Cardiac muscle cell (in vitro differentiated cells and primary cell): ENCODE measurements around the gene HACD2. TPM values are rescaled to one million over a fixed set of nuclear protein-coding genes. Genes with fewer than 3 reads are reported as not detected.

ENCODE experiments used
- DNase-seq, 2 donors: peaks; one replicate each; pipeline versions ENCODE4 v3.0.0 to v3.0.0-alpha.2; 2010 to 2017; ENCODE audit warnings: low read depth in 1 of 2, low spot score in 1 of 2
- H3K27ac ChIP-seq: fragments of 200-600 bp; sonication (generic); 2 replicates; pipeline ENCODE4 v1.5.1; 2016
- H3K27me3 ChIP-seq: fragments of 200-600 bp; sonication (generic); 2 replicates; pipeline ENCODE4 v1.6.0; 2016; ENCODE audit warnings: control low read depth
- H3K36me3 ChIP-seq: fragments of 200-600 bp; sonication (generic); 2 replicates; pipeline ENCODE4 v1.5.1; 2016; ENCODE audit warnings: control low read depth
- H3K4me1 ChIP-seq: fragments of 200-600 bp; sonication (generic); 2 replicates; pipeline ENCODE4 v1.8.1; 2017; ENCODE audit warnings: low read depth, mild to moderate bottlenecking, mixed run types
- H3K4me3 ChIP-seq: fragments of 200-600 bp; sonication (generic); 2 replicates; pipeline ENCODE4 v1.5.1; 2016; ENCODE audit warnings: mild to moderate bottlenecking
- H3K9me3 ChIP-seq: fragments of 200-600 bp; sonication (generic); 2 replicates; pipeline ENCODE4 v1.5.1; 2017; ENCODE audit warnings: low read depth, mild to moderate bottlenecking, control low read depth
- polyA plus RNA-seq: library from polyadenylated mRNA; unstranded; fragments of >200 nt; fragmentation: Nextera tagmentation; extraction: Ambion mirVana; gene quantifications from 2 replicates; pipeline ENCODE4 v1.2.1, GENCODE V29; 2016
- total RNA-seq: library from RNA; depleted of rRNA; stranded (reverse); fragments of >200 nt; gene quantifications from 2 replicates; pipeline ENCODE4 v1.2.3, GENCODE V29; 2016
- TF ChIP-seq, protein P1 (sequence below): IDR thresholded peaks from 2 replicates; pipeline ENCODE4 v1.5.1; 2012; ENCODE audit warnings: low read depth, mild to moderate bottlenecking, low read length

The HACD2 gene
- total and polyA plus RNA-seq, 2 experiments from 2014 or later: 9.1 to 13.6 TPM

DNA sequence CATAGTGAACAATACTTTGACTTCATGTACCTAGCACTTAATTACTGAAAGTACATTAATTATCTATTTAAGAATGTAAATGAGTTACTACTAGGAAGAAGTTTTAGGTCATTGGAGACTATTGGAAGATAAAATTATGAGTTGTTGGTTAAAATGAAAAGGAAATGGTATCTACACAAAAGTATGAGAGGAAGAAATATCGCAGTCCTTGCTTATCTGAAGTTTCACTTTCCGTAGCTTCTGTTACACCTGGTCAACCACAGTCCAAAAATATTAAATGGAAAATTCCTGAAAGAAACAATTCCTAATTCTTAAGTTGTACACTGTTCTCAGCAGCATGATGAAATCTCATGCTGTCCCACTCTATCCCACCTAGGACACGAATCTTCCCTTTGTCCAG is 57.8 kb downstream of the HACD2 start:
- Histone ChIP-seq H3K27ac (no peak overlapping the region), H3K27me3 (no peaks in the 10 kb centered on the region), H3K4me3 (no peak overlapping the region), H3K9me3 (no peaks in the 10 kb centered on the region), H3K4me1 (peaks cover 36% of the 10 kb centered on the region), H3K36me3 (no peaks in the 10 kb centered on the region)
- DNase-seq: no peak
- TF ChIP-seq, protein P1, sequence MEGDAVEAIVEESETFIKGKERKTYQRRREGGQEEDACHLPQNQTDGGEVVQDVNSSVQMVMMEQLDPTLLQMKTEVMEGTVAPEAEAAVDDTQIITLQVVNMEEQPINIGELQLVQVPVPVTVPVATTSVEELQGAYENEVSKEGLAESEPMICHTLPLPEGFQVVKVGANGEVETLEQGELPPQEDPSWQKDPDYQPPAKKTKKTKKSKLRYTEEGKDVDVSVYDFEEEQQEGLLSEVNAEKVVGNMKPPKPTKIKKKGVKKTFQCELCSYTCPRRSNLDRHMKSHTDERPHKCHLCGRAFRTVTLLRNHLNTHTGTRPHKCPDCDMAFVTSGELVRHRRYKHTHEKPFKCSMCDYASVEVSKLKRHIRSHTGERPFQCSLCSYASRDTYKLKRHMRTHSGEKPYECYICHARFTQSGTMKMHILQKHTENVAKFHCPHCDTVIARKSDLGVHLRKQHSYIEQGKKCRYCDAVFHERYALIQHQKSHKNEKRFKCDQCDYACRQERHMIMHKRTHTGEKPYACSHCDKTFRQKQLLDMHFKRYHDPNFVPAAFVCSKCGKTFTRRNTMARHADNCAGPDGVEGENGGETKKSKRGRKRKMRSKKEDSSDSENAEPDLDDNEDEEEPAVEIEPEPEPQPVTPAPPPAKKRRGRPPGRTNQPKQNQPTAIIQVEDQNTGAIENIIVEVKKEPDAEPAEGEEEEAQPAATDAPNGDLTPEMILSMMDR: no peak

DNA sequence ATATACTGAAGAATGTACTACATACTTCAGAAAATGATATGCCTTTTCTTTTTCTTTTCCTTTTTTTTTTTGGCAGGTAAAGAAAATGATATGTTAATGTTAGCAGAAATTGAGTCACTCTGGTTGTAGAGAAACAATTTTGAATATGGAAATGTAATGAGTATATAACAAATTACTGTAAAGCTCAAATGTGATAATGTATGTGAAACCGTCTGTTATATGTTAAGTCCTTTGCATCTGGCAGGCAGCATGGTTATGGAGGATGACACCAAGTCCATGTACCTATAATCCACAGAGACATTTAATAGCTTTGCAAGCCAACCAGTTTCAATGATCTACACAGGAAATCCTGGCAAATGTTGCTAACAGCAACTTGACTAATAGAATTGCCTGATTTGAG is 58.4 kb downstream of the HACD2 start:
- no peak overlapping the region for H3K27ac ChIP-seq
- H3K4me1 ChIP-seq: peaks cover 42% of the 10 kb centered on the region
- H3K36me3 ChIP-seq: no peaks in the 10 kb centered on the region
- TF ChIP-seq, protein P1: no peak
- H3K9me3 ChIP-seq: no peaks in the 10 kb centered on the region
- no peak for DNase-seq
- no peaks in the 10 kb centered on the region for H3K27me3 ChIP-seq
- H3K4me3 ChIP-seq: no peak overlapping the region

DNA sequence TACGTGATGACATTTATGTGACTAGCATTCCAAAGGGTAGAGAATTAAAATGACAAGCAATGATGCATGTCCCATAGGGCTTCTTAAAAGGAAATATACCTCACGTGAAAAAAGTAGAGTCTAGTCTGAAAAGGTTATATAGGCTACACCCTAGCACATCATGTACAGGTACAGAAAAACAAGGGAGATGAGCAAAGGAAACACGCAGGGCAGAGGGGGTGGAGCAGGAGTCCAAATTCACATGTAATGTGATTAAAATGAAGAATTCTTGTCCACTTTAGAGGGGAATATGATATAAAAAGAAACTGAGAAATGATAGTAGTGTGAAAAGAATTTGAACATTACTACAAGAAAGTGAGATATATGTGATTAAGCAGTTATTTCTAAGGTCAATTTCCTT is 59.4 kb downstream of the HACD2 start:
- Histone ChIP-seq H3K4me3 (no peak overlapping the region), H3K9me3 (no peaks in the 10 kb centered on the region), H3K27ac (no peak overlapping the region), H3K4me1 (peaks cover 52% of the 10 kb centered on the region), H3K36me3 (no peaks in the 10 kb centered on the region), H3K27me3 (no peaks in the 10 kb centered on the region)
- TF ChIP-seq, protein P1: no peak
- no peak for DNase-seq

DNA sequence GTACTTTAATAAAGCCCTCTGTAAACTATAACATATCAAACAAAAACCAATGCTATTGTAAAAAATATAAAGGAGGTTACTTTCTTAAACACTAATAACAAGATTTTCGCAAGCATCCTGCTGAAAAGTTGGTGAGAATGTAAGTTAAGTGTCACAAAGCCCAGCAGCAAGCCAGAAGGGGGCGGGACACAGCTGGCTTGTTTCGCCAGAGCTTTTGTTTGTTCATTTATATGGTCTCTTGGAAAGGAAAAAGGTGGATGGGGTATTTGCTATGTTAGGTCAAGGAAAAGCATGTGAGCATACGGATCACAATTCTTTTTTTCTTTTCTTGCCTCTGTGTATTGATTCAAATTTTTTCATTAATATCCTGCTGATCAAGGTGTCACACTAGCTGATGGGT is 59.9 kb downstream of the HACD2 start:
- no peaks in the 10 kb centered on the region for H3K36me3 ChIP-seq
- TF ChIP-seq, protein P1: no peak
- H3K4me3 ChIP-seq: no peak overlapping the region
- no peak overlapping the region for H3K27ac ChIP-seq
- peak in 1 of 2 donors; percentile 7 for DNase-seq
- H3K9me3 ChIP-seq: no peaks in the 10 kb centered on the region
- no peaks in the 10 kb centered on the region for H3K27me3 ChIP-seq
- H3K4me1 ChIP-seq: peaks cover 57% of the 10 kb centered on the region

DNA sequence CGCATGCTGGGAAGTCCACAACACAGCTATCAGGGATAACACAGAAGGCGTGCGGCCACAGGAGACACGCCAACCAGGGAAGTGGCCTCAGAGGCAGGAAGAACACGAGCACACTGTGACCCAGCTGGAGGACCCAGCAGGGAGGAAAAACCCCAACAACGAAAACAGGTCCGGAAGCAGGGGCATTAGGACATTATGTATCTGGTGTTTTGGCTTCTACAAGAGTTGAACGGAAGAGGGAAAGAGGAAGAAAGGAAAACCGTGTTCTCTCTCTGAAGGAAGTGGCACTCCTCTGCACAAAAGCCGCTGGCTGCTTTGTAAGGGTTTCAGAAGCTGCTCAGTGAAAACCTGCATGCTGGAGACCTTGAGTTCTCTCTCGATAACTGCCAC is 61.8 kb downstream of the HACD2 start:
- Histone ChIP-seq H3K9me3 (no peaks in the 10 kb centered on the region), H3K36me3 (no peaks in the 10 kb centered on the region), H3K27ac (peak overlapping the region; percentile 78), H3K27me3 (no peaks in the 10 kb centered on the region), H3K4me3 (no peak overlapping the region), H3K4me1 (peaks cover 59% of the 10 kb centered on the region)
- DNase-seq: no peak
- TF ChIP-seq, protein P1: no peak

DNA sequence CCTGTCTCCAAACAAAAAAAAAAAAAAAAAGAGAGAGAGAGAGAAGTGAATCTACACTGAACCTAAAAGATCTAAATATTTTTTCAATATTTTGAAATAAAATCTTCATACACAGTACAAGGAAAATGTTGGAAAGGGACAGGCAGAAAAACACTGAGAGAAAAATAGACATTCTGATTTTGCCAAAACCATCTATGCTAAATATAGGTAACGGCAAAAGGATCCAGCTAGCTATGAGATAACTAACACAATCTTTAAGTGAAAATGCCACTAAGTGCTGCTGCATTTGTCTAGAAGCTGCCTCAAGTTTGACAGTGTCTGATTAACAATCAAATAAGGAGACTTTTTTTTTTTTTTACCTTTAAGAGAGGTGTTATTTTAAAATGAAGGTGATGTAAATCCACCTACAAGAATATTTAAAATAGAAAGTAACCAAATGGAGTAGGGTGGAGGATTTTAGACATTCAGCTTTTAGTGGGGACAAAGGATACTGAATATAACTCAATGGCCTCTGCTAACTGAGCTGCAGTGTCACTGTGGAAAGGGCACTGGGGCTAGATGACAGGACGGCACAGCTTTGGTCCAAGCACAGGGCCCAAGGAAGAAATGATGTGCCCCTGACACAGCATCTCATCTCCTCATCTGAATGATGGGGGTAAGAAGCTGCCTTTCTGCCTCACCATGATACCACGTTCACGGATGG is 62.4 kb downstream of the HACD2 start:
- DNase-seq: peak in 1 of 2 donors; percentile 36
- Histone ChIP-seq H3K27me3 (no peaks in the 10 kb centered on the region), H3K4me1 (peaks cover 59% of the 10 kb centered on the region), H3K4me3 (no peak overlapping the region), H3K36me3 (no peaks in the 10 kb centered on the region), H3K27ac (peak overlapping the region; percentile 78), H3K9me3 (no peaks in the 10 kb centered on the region)
- TF ChIP-seq, protein P1: no peak
